IPS-18c (cell line): ENCODE measurements around the gene TMUB1.

Experiments
- H3K4me3 ChIP-seq: 2 replicates; pipeline ENCODE4 v1.7.0; 2013; ENCODE audit warnings: low read depth, mild to moderate bottlenecking, low read length, moderate library complexity; ENCODE audit not compliant: insufficient read depth
- H3K9me3 ChIP-seq: one replicate; pipeline ENCODE4 v1.6.1; 2013; ENCODE audit warnings: mild to moderate bottlenecking, low read length, moderate library complexity; ENCODE audit not compliant: control insufficient read depth, insufficient read depth

Gene TMUB1

GRCh38 chr7:151034312-151035025, 48.8 kb downstream of the TMUB1 start:
- no peaks in the 10 kb centered on the region for H3K9me3 ChIP-seq
- H3K4me3 ChIP-seq = no peak overlapping the region

GRCh38 chr7:151033864-151034249, 49.4 kb downstream of the TMUB1 start:
- no peaks in the 10 kb centered on the region for H3K9me3 ChIP-seq
- no peak overlapping the region for H3K4me3 ChIP-seq

- no peak overlapping the region for H3K4me3 ChIP-seq
- no peaks in the 10 kb centered on the region for H3K9me3 ChIP-seq
These were observed 50.1 kb downstream of the TMUB1 start for GRCh38 chr7:151032936-151033863.
